ENCODE results near the gene SVIP. TPM values are rescaled to one million over a fixed set of nuclear protein-coding genes. Genes with fewer than 3 reads are reported as not detected.
A peak's percentile ranks its signal among the peaks of the same experiment; 100 is the strongest.

Gene SVIP
- total RNA-seq, 1 donor = 2.9 TPM

DNA sequence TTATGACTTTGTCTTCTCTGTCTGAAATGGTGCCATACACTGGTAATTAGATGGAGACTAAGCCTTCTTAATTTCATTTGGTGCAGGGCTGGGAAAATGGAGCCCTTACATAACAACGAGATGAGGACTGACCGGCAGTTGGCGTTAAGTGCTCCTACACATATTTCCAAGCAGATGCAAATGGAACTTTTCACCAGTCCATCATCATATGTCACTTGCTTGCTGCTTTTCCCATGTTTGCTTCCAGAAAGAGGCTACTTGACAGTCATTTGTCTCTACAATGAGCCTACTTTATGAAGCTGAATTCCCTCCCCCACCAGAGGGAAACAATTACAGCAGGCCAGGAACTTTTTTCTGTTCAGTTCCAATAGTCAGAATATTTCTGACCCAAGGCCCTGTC lies 32.6 kb downstream of the SVIP start:
- no peaks in the 10 kb centered on the region for H3K9me3 ChIP-seq (ENCODE audit: low read depth, low read length)
- no peaks in the 10 kb centered on the region for H3K36me3 ChIP-seq (ENCODE audit: insufficient read depth, low read length)
- no peaks in the 10 kb centered on the region for H4K20me1 ChIP-seq (ENCODE audit: insufficient read depth, low read length)
- H3K4me2 ChIP-seq (ENCODE audit: insufficient read depth, low read length) = no peak overlapping the region
- no peak for DNase-seq (ENCODE audit: insufficient read length, low spot score, missing footprints)
- peaks cover 4% of the 10 kb centered on the region for H3K4me1 ChIP-seq (ENCODE audit: insufficient read depth, low read length)
- no peak overlapping the region for H3K27ac ChIP-seq (ENCODE audit: low read depth, low read length)
- H3K27me3 ChIP-seq (ENCODE audit: insufficient read depth, low read length) = no peaks in the 10 kb centered on the region
- no peak for TF ChIP-seq CTCF (IDR thresholded peaks at IDR 0.05; ENCODE audit: extremely low read depth, low read depth, low read length)
- no peak overlapping the region for H2AFZ ChIP-seq (ENCODE audit: low read length)
- no peak overlapping the region for H3K4me3 ChIP-seq (ENCODE audit: insufficient read depth, low read length)
- H3K79me2 ChIP-seq (ENCODE audit: insufficient read depth, low read length) = no peaks in the 10 kb centered on the region

- H3K4me2 ChIP-seq (ENCODE audit: insufficient read depth, low read length) = no peak overlapping the region
- no peaks in the 10 kb centered on the region for H3K36me3 ChIP-seq (ENCODE audit: insufficient read depth, low read length)
- H3K27me3 ChIP-seq (ENCODE audit: insufficient read depth, low read length) = no peaks in the 10 kb centered on the region
- H3K27ac ChIP-seq (ENCODE audit: low read depth, low read length) = no peak overlapping the region
- no peaks in the 10 kb centered on the region for H4K20me1 ChIP-seq (ENCODE audit: insufficient read depth, low read length)
- DNase-seq (ENCODE audit: insufficient read length, low spot score, missing footprints) = no peak
- H3K9me3 ChIP-seq (ENCODE audit: low read depth, low read length) = no peaks in the 10 kb centered on the region
- TF ChIP-seq CTCF (IDR thresholded peaks at IDR 0.05; ENCODE audit: extremely low read depth, low read depth, low read length) = no peak
- H2AFZ ChIP-seq (ENCODE audit: low read length) = no peak overlapping the region
- peaks cover 6% of the 10 kb centered on the region for H3K4me1 ChIP-seq (ENCODE audit: insufficient read depth, low read length)
- no peaks in the 10 kb centered on the region for H3K79me2 ChIP-seq (ENCODE audit: insufficient read depth, low read length)
- H3K4me3 ChIP-seq (ENCODE audit: insufficient read depth, low read length) = no peak overlapping the region
These were observed 33.7 kb downstream of the SVIP start for GRCh38 chr11:22795914-22796313.

DNA sequence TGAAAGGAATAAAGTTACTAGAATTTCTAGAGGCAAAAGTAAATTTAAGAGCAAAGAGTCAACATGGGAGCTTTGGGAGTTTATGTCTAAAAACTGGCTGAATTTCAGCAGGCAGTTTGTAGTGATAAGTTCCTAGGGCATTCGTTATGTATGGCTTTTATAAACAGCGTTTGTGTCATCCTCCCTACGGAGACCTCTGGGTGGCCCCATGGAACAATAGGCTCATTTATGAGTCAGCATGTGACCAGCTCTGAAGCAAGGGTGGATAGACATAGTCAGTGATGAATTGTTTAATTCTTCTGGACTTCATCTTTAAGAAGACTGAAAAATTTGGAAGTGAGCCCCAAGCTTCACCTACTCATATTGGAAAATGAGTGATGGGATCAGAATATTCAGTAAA lies 37.1 kb downstream of the SVIP start:
- Histone ChIP-seq H3K4me2 (ENCODE audit: insufficient read depth, low read length) (no peak overlapping the region), H3K9me3 (ENCODE audit: low read depth, low read length) (no peaks in the 10 kb centered on the region), H3K27me3 (ENCODE audit: insufficient read depth, low read length) (no peaks in the 10 kb centered on the region), H3K79me2 (ENCODE audit: insufficient read depth, low read length) (no peaks in the 10 kb centered on the region), H4K20me1 (ENCODE audit: insufficient read depth, low read length) (no peaks in the 10 kb centered on the region), H3K4me3 (ENCODE audit: insufficient read depth, low read length) (no peak overlapping the region), H3K27ac (ENCODE audit: low read depth, low read length) (no peak overlapping the region), H2AFZ (ENCODE audit: low read length) (no peak overlapping the region), H3K36me3 (ENCODE audit: insufficient read depth, low read length) (no peaks in the 10 kb centered on the region), H3K4me1 (ENCODE audit: insufficient read depth, low read length) (peaks cover 6% of the 10 kb centered on the region)
- no peak for TF ChIP-seq CTCF (IDR thresholded peaks at IDR 0.05; ENCODE audit: extremely low read depth, low read depth, low read length)
- DNase-seq (ENCODE audit: insufficient read length, low spot score, missing footprints) = no peak

DNA sequence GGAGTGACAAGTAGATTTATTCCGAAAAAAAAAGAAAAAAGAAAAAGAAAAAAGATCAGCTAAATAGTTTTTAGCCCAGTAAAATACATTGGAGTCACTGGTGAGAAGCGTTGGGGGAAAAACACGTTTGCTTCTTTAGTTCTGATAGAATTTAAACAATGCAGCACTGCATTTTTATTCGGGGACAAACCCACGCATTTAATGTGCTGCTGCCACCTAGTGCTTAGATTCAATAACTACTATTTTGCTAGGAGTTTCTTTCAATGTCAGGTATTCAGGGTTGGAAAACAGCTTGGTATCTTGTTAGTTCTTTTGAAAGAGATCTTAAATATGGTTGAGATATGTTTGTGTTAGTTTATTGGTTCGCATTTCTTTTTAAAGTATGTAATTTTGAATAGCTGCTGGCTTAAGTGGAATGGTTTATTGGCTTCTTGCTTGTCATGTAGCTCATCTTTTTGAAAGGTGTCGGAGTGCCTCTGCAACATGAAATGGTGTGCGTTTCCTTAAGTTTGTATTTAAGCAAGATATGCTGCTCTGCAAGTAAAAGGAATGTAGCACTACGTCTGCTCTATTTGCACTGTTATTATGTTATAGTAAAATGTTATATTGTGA lies 41.9 kb downstream of the SVIP start:
- Histone ChIP-seq H3K36me3 (ENCODE audit: insufficient read depth, low read length) (no peaks in the 10 kb centered on the region), H3K4me1 (ENCODE audit: insufficient read depth, low read length) (peaks cover 6% of the 10 kb centered on the region), H3K27ac (ENCODE audit: low read depth, low read length) (no peak overlapping the region), H3K4me3 (ENCODE audit: insufficient read depth, low read length) (no peak overlapping the region), H3K79me2 (ENCODE audit: insufficient read depth, low read length) (no peaks in the 10 kb centered on the region), H3K27me3 (ENCODE audit: insufficient read depth, low read length) (no peaks in the 10 kb centered on the region), H3K4me2 (ENCODE audit: insufficient read depth, low read length) (no peak overlapping the region), H4K20me1 (ENCODE audit: insufficient read depth, low read length) (no peaks in the 10 kb centered on the region), H2AFZ (ENCODE audit: low read length) (no peak overlapping the region), H3K9me3 (ENCODE audit: low read depth, low read length) (no peaks in the 10 kb centered on the region)
- TF ChIP-seq CTCF (IDR thresholded peaks at IDR 0.05; ENCODE audit: extremely low read depth, low read depth, low read length) = peak; percentile 68
- no peak for DNase-seq (ENCODE audit: insufficient read length, low spot score, missing footprints)

Measured in osteoblast (primary cell).